Globus pallidus (tissue), 1 donor: ENCODE measurements around the gene C2orf81.
"Not testable (repeated sequence)": the region's sequence is repeated elsewhere in the genome, so short reads cannot be mapped to it uniquely, and the experiment has no call there.

Experiments
- DNase-seq: peaks from one replicate; pipeline ENCODE4 v3.0.0-alpha.2; 2015; ENCODE audit warnings: low spot score

Gene C2orf81

DNA sequence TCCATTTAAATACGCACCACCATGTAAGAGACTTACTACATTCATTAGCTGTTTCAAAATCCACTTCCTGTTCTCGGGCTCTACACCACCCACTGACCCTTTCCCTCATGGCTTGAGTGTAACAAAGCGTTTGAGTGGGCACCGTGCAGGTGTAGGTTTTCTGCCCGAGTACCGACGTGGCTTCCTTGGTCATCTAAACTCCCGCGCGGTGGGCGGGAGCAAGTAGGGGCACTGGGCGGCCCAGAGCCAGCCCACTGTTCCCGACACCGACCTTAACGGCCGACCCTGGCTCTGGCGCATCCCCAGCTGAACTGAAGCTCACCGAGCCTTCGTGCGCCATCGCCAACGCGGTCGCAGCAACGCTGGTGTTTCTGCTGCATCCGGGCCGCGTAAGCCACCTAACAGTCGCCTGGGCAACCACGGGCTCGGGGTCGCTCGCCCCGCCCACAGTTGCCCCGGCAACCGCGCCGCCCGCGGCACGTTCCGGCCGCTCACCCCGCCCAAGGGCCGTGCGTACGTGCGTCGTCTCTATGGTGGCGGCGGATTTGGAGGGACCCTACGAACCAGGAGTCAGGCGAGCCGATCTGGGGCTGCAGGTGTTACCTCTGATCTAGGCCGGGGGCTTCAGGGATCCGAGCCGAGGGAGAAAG lies at the start of gene C2orf81, which contains the start of gene WDR54:
TSS of gene C2orf81 (minus strand) at position 399 of the 650 bp plus-strand sequence. CDS start at position 340, 59 bp downstream.
TSS of gene WDR54 (plus strand) at position 510 of the 650 bp plus-strand sequence. CDS start 424 bp downstream, outside the sequence.
- DNase-seq: no peak

DNA sequence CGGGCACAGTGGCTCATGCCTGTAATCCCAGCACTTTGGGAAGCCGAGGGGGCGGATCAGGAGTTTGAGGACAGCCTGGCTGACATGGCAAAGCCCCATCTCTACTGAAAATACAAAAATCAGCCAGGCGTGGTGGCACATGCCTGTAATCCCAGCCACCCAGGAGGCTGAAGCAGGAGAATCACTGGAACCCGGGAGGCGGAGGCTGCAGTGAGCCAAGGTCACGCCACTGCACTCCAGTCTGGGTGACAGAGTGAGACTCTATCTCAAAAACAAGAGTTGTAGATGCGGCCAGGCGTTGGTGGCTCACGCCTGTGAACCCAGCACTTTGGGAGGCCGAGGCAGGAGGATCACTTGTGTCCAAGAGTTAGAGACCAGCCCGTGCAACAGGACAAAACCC lies 49.3 kb upstream of the C2orf81 start:
- not testable (repeated sequence) for DNase-seq

DNA sequence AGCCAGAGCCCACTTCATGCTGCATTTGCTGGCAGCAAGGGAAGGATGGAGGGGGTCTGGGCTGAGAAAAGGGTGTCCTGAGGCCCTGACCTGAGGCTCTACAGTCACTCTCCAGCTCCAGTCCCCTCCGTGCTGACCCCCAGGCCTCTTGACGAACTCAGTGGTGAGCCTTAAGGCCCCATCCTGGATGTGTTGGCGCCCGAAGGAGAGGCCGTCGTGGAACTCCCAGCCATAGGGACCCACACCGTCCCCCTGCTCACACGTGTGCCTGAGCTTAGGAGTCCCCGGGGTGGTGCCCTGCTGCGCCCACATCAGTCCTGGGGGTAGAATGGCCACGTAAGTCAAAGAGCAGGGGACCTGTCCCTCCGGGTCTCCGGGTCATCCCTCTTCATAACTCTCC lies 43.0 kb upstream of the C2orf81 start:
- DNase-seq: no peak

DNA sequence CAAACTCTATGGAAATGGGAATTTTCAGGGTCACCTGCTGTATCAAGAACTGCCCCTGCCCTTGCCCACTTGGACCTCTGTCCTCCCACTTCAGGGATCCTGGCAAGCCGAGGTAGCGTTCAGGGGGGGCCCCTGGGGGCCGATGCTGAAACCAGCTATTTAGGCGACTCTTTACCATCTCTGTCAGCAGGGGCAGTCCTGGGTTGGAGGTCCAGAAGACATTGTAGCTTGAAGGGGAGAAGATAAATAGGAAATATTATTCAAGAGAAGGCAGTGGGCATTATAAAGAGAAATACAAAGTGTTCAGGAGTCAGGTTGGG lies 41.3 kb upstream of the C2orf81 start:
- no peak for DNase-seq

DNA sequence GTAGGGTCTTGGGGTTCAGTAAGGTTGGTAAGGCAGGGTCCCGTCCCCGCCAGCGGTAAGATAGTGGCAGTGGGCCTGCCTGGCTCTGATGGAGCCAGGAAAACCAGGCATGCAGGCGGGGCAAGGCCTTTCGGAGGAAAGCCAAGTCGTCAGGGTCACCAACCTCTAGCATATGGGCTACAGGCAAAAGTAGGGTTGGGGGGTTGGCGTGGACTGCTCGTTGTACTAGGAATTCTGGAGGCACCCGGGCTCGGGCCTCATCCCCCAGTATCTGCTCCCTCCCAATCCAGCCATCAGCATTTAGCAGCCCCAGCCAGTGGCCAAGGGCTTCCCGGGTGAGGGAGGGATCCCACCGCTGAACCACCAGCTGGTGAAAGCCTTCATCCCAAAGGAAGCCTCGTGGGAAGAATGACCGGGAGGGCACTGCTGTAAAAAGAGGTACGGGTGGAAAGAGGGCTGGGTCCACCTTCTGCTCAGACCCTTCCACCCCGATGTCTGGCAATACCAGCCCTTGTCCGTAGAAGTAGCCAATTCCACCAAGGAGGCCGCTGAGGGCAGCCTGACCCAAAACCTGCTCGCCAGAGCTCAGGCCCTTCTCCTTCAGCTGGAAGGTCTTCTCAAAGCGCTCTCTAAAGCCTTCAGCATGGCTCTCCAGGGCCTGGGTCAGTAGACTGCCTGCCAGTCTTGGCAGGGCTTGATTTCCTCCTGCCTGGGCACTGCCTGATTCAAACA lies 40.8 kb upstream of the C2orf81 start:
- no peak for DNase-seq

DNA sequence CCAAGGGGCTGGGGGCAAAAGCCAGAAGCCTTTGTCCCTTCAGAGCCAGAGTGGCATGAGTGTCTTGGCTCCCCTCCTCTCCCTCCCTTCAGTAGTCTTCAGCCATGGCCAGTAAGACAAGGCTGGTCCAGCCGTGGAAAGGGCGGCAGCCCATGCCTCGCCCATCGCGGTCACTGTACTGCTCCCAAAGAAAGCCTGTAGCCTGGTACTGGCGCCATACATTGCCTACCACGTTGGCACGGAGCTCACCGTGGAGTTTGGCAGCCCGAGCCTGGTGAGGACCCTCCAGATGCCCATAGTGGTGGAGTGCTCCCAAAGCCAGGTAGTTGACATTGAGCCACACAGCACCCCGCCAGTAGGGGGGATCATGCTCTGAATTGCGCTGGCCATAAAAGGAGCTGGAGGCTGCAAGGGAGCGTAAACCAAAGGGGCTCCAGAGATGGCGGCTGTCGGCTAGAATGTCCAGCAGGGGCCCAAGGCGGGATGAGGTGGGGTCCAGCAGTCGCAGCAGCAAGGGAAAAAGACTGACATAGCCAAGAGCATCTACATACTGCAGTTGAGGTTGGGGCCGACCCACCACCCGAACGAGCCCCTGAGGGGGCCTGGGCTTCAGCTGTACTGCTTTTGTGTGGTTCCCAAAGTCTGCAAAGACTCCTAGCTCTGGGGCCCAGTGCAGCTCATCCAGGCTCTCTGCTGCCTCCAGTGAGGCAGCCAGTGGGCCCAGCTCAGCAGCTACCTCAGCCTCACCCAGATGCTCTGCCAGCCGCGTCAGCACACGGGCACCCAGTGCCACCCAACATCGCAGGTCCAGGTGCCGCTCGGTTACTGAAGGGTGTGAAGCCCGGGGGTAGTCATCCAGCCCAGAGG lies 40.0 kb upstream of the C2orf81 start:
- DNase-seq: no peak

DNA sequence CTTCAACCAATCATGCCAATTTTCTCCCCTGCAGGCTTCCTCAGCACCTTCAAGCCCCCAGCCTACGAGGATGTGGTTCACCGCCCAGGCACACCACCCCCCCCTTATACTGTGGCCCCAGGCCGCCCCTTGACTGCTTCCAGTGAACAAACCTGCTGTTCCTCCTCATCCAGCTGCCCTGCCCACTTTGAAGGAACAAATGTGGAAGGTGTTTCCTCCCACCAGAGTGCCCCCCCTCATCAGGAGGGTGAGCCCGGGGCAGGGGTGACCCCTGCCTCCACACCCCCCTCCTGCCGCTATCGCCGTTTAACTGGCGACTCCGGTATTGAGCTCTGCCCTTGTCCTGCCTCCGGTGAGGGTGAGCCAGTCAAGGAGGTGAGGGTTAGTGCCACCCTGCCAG lies 38.8 kb upstream of the C2orf81 start:
- not testable (repeated sequence) for DNase-seq

DNA sequence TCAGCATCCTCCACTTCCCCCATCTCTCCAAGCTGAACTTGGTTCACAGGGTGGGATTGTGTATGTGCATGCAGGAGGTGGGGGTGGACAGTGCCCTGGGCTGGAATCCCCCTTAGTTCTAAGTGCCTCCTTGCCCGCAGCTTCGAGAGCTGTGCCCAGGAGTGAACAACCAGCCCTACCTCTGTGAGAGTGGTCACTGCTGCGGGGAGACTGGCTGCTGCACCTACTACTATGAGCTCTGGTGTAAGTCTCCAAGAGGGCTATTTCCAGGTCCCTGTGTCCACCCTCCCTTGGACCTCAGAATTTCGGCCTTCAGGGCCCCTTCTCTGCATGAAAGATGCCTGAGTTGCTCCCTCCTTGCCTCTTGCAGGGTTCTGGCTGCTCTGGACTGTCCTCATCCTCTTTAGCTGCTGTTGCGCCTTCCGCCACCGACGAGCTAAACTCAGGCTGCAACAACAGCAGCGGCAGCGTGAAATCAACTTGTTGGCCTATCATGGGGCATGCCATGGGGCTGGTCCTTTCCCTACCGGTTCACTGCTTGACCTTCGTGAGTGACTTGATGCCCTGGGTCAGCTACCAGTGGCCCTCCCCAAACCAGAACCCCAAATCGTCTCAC lies 38.2 kb upstream of the C2orf81 start:
- not testable (repeated sequence) for DNase-seq

DNA sequence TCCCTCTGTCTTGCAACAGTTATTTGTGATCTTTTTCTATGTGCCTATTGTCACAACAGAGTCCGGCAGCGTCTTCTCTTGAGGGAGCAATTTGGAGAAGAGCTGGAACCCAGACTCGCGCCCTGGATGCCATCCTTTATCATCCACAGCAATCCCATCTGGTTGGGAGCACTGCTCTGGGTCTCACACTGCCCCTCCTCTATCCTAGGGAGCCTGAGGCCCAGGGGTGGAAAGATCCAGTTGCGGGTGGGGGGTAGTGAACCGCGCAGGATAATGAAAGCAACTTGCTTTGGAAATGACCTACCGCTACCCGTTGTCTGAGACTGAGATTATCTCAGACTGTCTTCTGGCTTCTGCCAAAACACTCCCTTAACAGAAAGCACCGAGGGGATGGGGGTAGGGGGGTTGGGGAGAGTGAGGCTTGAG lies 37.5 kb upstream of the C2orf81 start:
- no peak for DNase-seq

DNA sequence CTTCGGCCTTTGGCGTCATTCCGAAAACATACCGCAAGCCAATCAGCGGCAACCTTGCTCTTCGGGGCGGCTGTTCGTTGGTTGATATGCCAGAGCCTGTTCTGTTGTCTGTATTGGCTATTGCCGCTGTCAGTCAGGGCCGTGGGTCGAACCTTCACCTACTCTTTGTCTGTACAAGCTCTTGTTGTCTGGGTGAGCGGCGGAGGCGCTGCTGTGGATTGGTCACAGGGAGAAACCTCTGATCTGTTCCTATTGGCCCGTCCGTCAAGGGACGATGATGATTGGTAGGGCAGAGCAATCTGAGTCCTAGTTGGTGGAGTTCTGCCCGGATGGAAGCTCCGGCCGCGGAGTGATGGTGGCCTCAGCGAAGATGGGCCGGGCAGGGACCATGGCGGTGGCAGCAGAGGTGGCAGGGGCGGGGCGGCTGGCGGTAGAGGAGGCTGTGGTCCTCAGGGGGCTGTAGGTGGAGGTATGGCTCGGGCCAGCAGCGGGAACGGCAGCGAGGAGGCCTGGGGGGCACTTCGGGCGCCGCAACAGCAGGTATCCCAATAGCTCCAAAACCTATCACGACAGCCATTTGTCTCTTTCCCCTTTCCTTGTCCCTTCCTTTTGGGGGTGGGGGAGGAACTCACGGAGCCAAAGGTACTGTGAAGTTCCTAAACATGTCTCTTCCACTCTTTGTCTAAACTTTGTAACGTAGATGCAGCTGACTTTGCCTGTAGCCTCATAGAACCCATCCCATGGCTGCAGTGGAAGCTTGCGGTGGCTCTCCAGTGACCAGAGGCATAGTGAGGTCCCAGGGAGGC lies 36.9 kb upstream of the C2orf81 start, which contains the start of gene WBP1:
TSS of gene WBP1 (plus strand) at position 307 of the 806 bp plus-strand sequence. CDS start at position 472, 165 bp downstream.
- DNase-seq: peak; percentile 100

DNA sequence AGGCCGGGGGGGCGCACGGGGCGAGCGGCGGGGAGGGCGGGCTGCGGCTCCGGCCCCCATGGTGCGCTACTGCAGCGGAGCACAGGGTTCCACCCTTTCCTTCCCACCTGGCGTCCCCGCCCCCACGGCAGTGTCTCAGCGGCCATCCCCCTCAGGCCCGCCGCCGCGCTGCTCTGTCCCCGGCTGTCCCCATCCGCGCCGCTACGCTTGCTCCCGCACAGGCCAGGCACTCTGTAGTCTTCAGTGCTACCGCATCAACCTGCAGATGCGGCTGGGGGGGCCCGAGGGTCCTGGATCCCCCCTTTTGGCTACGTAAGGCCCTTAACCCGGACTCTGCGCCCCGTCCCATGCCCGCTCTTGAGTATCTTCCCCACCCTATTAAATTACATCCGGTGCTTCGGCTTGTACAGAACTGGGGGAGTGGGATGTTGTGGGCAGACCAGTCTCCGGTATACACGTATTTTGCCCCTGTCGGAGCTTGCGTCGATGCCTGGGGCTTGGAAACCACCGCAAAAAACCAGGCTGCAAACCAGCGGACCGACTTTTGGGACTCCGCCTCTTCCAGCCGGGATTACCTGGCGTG lies 36.2 kb upstream of the C2orf81 start:
- no peak for DNase-seq

DNA sequence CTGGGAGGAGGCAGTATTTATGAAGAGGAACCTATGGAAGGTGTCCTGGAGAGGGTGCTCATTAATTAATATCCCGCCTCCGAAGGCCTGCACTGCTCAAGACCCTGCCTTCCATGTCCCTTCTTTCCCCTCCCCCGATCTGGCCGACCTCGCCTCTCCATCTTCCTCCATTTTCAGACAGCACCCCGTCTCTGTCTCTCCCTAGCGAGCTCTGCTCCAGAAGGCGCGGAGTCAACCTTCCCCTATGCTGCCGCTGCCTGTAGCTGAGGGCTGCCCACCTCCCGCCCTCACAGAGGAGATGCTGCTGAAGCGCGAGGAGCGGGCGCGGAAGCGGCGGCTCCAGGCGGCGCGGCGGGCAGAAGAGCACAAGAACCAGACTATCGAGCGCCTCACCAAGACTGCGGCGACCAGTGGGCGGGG lies 35.7 kb upstream of the C2orf81 start:
- DNase-seq: no peak

DNA sequence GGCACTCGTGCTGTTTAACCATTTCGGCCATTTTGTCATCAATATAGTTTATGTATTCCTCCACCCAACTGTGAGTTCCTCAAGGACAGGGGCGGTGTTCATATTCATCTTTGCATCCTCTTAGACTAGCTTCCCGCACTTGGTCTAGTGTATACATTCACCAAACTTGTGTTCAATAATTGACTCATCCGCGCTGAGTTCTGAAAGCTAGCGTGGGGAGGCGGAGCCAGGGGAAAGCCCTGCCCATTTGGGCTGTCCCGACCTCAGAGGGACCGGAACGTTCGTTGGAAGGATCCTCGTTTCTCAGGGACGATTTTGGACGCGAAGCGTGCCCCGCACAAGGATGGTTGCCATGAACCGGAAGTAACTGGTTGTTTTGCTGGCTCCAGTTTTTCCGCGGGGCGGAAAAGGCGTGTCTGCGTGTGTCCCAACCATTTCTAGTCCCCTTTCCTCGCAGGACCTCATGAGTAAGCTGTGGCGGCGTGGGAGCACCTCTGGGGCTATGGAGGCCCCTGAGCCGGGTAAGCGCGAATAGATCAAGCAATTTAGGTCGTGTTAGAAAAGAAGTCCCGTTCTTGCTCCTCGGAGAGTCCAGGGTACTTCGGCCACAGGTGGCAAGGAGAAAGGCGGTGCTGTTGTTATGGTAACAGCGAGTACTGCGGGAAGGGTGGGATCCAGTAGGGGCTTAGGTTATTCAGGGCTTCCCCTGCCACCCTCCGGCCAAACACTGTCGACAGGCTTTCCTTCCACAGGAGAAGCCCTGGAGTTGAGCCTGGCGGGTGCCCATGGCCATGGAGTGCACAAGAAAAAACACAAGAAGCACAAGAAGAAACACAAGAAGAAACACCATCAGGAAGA lies 33.5 kb upstream of the C2orf81 start, which contains the start of gene INO80B:
TSS of gene INO80B (plus strand) at position 434 of the 858 bp plus-strand sequence. CDS start at position 464, 30 bp downstream.
- DNase-seq: peak; percentile 97

DNA sequence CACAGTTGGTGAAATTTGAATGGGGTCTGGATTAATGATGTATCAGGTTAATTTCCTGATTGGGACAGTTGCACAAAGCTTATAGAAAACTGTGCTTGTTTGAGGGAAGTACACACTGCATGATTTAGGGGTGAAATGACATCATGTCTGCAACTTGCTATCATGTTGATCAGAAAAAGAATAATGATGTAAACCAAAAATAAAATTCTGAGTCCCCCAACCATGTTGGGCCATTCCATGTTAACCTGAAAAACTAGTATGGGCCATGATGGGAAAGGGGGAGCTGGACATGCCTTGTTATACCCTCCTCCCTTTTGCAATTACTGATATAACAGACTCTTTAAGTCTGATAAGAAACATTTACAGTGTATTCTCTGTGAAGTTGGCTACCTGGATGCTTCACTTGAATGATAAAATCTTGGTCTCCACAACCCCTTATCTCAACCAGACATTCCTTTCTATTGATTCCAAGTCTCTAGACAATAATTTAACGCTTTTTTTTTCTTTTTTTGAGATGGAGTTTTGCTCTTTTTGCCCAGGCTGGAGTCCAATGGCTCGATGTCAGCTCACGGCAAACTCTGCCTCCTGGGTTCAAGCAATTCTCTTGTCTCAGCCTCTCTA lies 29.3 kb upstream of the C2orf81 start:
- no peak for DNase-seq

DNA sequence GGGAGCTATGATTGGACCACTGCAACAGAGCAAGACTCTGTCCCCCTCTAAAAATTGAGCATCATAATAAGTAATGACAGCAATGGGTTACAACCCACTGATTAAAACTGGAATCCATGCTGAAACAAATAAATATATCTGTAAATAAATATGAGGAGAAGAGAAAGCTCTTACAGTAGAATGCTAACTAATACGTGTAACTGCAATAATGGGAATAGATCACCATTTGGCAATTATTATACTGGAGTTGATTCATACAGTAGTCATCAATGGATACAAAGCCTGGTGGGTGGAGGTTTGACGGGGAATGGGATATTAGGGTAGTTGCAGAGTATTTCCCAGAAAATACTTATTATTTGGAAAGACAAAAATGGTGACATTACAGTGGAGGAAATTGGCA lies 27.4 kb upstream of the C2orf81 start:
- DNase-seq: no peak

DNA sequence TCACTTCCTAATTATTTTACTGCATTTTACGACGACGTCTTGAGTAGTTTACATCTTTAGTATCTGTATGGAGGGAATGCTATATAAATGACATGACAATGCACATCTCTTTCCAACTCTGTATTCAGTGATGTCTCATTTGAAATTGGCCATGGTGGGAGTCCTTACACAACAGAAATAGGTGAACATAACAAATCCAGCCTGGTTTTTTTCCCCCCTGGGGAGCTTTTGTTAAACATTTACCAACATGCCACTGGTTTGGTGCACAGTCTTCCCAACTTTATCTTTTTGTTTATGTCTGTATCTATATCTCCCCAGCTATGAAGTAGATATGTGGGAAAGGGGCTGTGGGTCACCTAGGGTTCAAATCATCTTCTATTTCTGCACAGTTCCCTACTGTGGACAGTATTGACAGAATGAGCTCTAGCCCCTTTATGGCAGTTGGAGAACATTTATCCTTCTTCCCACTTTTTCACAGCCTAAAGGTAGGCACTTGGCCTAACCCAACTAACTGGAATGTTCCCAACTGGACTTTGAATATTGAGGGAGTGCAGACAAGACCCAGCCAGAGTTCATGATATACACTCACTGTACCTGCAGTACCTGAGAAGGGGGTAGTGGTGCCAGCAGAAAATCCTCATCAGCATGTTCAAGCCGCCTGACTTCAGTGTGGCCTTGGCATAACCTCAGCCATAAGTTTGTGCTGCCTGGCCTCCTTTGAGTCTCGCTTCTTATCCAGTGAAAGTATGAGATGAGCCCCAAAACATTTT lies 26.0 kb upstream of the C2orf81 start:
- no peak for DNase-seq

DNA sequence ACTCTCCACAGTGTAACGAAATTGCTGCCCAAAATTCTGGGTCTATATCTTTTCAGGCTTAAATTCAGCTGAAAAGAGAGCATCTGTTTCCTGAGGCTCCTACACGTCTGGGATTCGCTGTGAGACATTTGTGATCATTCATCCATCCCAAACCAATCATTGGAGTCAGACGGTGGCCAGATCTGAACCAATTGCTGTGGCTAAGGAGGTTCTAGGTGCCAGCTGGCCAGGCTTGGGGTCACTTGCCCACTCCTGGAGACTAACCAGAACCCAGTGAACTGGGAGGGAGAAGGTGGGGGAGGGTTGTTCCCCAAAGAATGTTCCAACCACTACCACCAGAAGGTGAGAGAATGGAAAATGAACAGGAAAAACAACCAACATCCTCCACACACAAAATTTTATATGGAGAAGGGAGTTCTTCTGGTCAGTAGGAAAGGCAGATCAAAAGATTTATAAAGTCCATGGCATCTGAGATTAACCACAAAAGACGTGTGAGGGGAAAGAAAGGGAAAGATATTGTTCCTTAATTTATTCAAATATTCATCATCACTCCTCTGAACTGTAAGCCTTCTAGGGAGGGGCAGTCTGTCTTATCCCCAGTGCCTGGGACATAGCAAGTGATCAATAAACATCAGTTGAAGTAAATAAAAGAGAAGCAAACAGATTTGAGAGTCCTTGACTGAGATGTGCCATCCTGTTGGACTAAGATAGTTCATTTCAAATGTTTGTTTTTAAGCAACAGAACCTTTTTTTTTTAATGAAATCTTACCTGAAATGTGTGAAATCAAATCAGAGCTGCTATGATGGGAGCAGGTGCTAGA lies 23.3 kb upstream of the C2orf81 start:
- no peak for DNase-seq
